HEK293 (cell line): ENCODE measurements around the gene G2E3.
A peak's percentile ranks its signal among the peaks of the same experiment; 100 is the strongest.

Experiments used
- CTCF ChIA-PET: fragments of 350-600 bp; formaldehyde crosslinking; extraction: SDS; loops from one replicate; lab custom pipeline; 2021; ENCODE audit warnings: antibody characterized with exemption; lab: Yijun Ruan, JAX
- POLR2A ChIA-PET: fragments of 300-600 bp; formaldehyde crosslinking; extraction: SDS; loops from one replicate; lab custom pipeline; 2020; ENCODE audit warnings: antibody characterized with exemption, inconsistent platforms; lab: Yijun Ruan, JAX
- H3K27ac ChIP-seq: fragments of 200-500 bp; sonication (Bioruptor generic); 2 replicates; pipeline ENCODE4 v1.5.1; 2014; ENCODE audit warnings: low read depth, low read length, control low read depth, inconsistent platforms; ENCODE audit errors: extremely low read depth
- H3K36me3 ChIP-seq, 2 experiments: fragments of 200-500 bp in 1 of 2; sonication (Bioruptor generic) in 1 of 2; 1 replicate in 1 of 2; 2 replicates in 1 of 2; pipeline ENCODE4 v1.5.1; 2014 to 2017; ENCODE audit warnings: inconsistent platforms in 2 of 2, low read length in 2 of 2; ENCODE audit not compliant: control insufficient read depth in 2 of 2, insufficient read depth in 1 of 2
- H3K4me1 ChIP-seq: fragments of 200-500 bp; sonication (Bioruptor generic); 2 replicates; pipeline ENCODE4 v1.5.1; 2014; ENCODE audit warnings: mild to moderate bottlenecking, low read length, inconsistent platforms; ENCODE audit not compliant: control insufficient read depth, insufficient read depth
- H3K4me3 ChIP-seq: 2 replicates; pipeline ENCODE4 v1.5.1; 2011; ENCODE audit warnings: low read depth, mild to moderate bottlenecking, control low read depth, low read length, moderate library complexity
- H3K9me3 ChIP-seq: fragments of 200-500 bp; sonication (Bioruptor generic); 2 replicates; pipeline ENCODE4 v1.5.1; 2014; ENCODE audit warnings: low read depth, low read length, inconsistent platforms; ENCODE audit not compliant: control insufficient read depth, insufficient read depth
- ELK4 ChIP-seq: IDR thresholded peaks from 2 replicates; pipeline ENCODE4 v1.6.1; 2011; ENCODE audit warnings: mild to moderate bottlenecking, low read depth, low read length, borderline replicate concordance
- KLF8 ChIP-seq: fragments of 450-650 bp; formaldehyde crosslinking; IDR thresholded peaks from 2 replicates; pipeline ENCODE4 v1.5.1; 2016; ENCODE audit warnings: missing biosample characterization, missing genetic modification characterization
- PRDM1 ChIP-seq: fragments of 450-650 bp; formaldehyde crosslinking; IDR thresholded peaks from 2 replicates; pipeline ENCODE4; 2016; ENCODE audit warnings: missing biosample characterization, missing genetic modification characterization
- SCRT1 ChIP-seq: fragments of 450-650 bp; formaldehyde crosslinking; IDR thresholded peaks from 2 replicates; pipeline ENCODE4 v1.5.1; 2016; ENCODE audit warnings: missing biosample characterization, missing genetic modification characterization, borderline replicate concordance
- SCRT2 ChIP-seq: fragments of 450-650 bp; formaldehyde crosslinking; IDR thresholded peaks from 2 replicates; pipeline ENCODE4 v1.5.1; 2016; ENCODE audit warnings: missing biosample characterization, missing genetic modification characterization
- TCF7L2 ChIP-seq: IDR thresholded peaks from 2 replicates; pipeline ENCODE4 v1.6.1; 2011; ENCODE audit warnings: low read depth, mild to moderate bottlenecking, inconsistent platforms, low read length, moderate library complexity, borderline replicate concordance
- ZBTB17 ChIP-seq: fragments of 450-650 bp; formaldehyde crosslinking; IDR thresholded peaks from 2 replicates; pipeline ENCODE4 v1.5.1; 2016; ENCODE audit warnings: missing biosample characterization, missing genetic modification characterization
- ZFP41 ChIP-seq: fragments of 450-650 bp; formaldehyde crosslinking; IDR thresholded peaks from 2 replicates; pipeline ENCODE4 v1.5.1; 2016; ENCODE audit warnings: missing biosample characterization, missing genetic modification characterization, borderline replicate concordance
- ZNF112 ChIP-seq: fragments of 450-650 bp; formaldehyde crosslinking; IDR thresholded peaks from 2 replicates; pipeline ENCODE4 v1.5.0; 2017; ENCODE audit warnings: missing biosample characterization, missing genetic modification characterization
- ZNF350 ChIP-seq: fragments of 450-650 bp; formaldehyde crosslinking; IDR thresholded peaks from 2 replicates; pipeline ENCODE4 v1.5.0; 2017; ENCODE audit warnings: missing biosample characterization, mild to moderate bottlenecking, missing genetic modification characterization
- ZNF394 ChIP-seq: fragments of 450-650 bp; formaldehyde crosslinking; IDR thresholded peaks from 2 replicates; pipeline ENCODE4 v1.5.1; 2016; ENCODE audit warnings: missing biosample characterization, missing genetic modification characterization, mild to moderate bottlenecking, moderate library complexity, borderline replicate concordance
- ZNF433 ChIP-seq: fragments of 450-650 bp; formaldehyde crosslinking; IDR thresholded peaks from 2 replicates; pipeline ENCODE4 v1.5.1; 2016; ENCODE audit warnings: missing biosample characterization, missing genetic modification characterization, low read depth
- ZNF488 ChIP-seq: fragments of 450-650 bp; formaldehyde crosslinking; IDR thresholded peaks from 2 replicates; pipeline ENCODE4 v1.5.1; 2016; ENCODE audit warnings: missing biosample characterization, missing genetic modification characterization
- ZNF510 ChIP-seq: fragments of 450-650 bp; formaldehyde crosslinking; IDR thresholded peaks from 2 replicates; pipeline ENCODE4 v1.5.1; 2018; ENCODE audit warnings: mild to moderate bottlenecking, missing genetic modification characterization, missing biosample characterization; ENCODE audit not compliant: insufficient replicate concordance
- ZNF529 ChIP-seq: fragments of 450-650 bp; formaldehyde crosslinking; IDR thresholded peaks from 2 replicates; pipeline ENCODE4 v1.5.1; 2017; ENCODE audit warnings: missing genetic modification characterization, missing biosample characterization; ENCODE audit not compliant: insufficient replicate concordance
- ZNF654 ChIP-seq: fragments of 450-650 bp; formaldehyde crosslinking; IDR thresholded peaks from 2 replicates; pipeline ENCODE4 v1.5.1; 2016; ENCODE audit warnings: low read depth, missing biosample characterization, missing genetic modification characterization
- ZNF660 ChIP-seq: fragments of 450-650 bp; IDR thresholded peaks from 2 replicates; pipeline ENCODE4 v1.5.1; 2018; ENCODE audit warnings: missing biosample characterization, mild to moderate bottlenecking, missing genetic modification characterization
- ZNF704 ChIP-seq: fragments of 450-650 bp; formaldehyde crosslinking; IDR thresholded peaks from 2 replicates; pipeline ENCODE4 v1.5.1; 2016; ENCODE audit warnings: missing biosample characterization, missing genetic modification characterization
- ZNF843 ChIP-seq: fragments of 450-650 bp; formaldehyde crosslinking; IDR thresholded peaks from 2 replicates; pipeline ENCODE4 v1.5.1; 2016; ENCODE audit warnings: missing biosample characterization, missing genetic modification characterization
- TF ChIP-seq, protein P1 (sequence below): fragments of 450-650 bp; formaldehyde crosslinking; IDR thresholded peaks from 2 replicates; pipeline ENCODE4 v1.5.1; 2016; ENCODE audit warnings: missing biosample characterization, missing genetic modification characterization
- TF ChIP-seq, protein P2 (sequence below): fragments of 450-650 bp; formaldehyde crosslinking; IDR thresholded peaks from 2 replicates; pipeline ENCODE4 v1.5.1; 2016; ENCODE audit warnings: missing biosample characterization, missing genetic modification characterization
- TF ChIP-seq, protein P3 (sequence below): fragments of 450-650 bp; formaldehyde crosslinking; IDR thresholded peaks from 2 replicates; pipeline ENCODE4 v1.5.1; 2016; ENCODE audit warnings: missing biosample characterization, missing genetic modification characterization

G2E3 gene

DNA sequence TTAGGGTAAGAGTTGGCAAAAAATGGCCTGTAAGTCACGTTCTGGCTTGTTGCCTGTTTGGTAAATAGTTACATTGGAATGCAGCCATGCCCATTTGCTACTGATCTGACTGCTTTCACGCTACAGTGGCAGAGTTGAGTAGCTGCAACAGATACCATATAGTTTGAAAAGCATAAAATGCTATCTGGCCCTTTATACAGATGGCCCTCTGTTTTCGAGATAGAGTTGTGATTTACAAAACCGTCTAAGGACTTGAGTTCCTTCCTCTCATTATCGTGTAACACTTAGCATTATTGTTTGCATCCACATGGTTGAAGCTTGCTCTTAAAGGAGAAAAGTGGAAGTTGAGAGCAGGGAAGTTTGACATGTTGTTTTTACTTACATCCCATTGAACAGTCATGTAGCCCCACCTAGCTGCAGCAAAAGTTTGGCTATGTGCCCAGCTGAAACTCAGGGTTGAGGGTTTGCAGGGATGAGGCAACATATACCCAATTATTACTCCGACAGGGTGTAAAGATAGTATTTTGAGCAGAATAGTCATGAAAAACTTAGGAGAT, 51.9 kb downstream of the G2E3 start (continued):
- TF ChIP-seq, protein P1, sequence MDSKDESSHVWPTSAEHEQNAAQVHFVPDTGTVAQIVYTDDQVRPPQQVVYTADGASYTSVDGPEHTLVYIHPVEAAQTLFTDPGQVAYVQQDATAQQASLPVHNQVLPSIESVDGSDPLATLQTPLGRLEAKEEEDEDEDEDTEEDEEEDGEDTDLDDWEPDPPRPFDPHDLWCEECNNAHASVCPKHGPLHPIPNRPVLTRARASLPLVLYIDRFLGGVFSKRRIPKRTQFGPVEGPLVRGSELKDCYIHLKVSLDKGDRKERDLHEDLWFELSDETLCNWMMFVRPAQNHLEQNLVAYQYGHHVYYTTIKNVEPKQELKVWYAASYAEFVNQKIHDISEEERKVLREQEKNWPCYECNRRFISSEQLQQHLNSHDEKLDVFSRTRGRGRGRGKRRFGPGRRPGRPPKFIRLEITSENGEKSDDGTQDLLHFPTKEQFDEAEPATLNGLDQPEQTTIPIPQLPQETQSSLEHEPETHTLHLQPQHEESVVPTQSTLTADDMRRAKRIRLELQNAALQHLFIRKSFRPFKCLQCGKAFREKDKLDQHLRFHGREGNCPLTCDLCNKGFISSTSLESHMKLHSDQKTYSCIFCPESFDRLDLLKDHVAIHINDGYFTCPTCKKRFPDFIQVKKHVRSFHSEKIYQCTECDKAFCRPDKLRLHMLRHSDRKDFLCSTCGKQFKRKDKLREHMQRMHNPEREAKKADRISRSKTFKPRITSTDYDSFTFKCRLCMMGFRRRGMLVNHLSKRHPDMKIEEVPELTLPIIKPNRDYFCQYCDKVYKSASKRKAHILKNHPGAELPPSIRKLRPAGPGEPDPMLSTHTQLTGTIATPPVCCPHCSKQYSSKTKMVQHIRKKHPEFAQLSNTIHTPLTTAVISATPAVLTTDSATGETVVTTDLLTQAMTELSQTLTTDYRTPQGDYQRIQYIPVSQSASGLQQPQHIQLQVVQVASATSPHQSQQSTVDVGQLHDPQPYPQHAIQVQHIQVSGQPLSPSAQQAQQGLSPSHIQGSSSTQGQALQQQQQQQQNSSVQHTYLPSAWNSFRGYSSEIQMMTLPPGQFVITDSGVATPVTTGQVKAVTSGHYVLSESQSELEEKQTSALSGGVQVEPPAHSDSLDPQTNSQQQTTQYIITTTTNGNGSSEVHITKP (tag by site-specific recombination), result peak; percentile 32
- TF ChIP-seq ZNF654 (tag by site-specific recombination) (peak; percentile 22; the same call in 1 of the 2 replicates), ZNF488 (tag by site-specific recombination) (no peak), SCRT1 (tag by site-specific recombination) (peak; percentile 70), ZBTB17 (tag by site-specific recombination) (peak; percentile 57), SCRT2 (tag by site-specific recombination) (peak; percentile 74), PRDM1 (no peak), ZNF660 (peak; percentile 52; the same call in 1 of the 2 replicates)
- TF ChIP-seq, protein P2, sequence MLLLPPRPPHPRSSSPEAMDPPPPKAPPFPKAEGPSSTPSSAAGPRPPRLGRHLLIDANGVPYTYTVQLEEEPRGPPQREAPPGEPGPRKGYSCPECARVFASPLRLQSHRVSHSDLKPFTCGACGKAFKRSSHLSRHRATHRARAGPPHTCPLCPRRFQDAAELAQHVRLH (tag by site-specific recombination), result peak; percentile 14; the same call in 1 of the 2 replicates
- TF ChIP-seq, protein P3, sequence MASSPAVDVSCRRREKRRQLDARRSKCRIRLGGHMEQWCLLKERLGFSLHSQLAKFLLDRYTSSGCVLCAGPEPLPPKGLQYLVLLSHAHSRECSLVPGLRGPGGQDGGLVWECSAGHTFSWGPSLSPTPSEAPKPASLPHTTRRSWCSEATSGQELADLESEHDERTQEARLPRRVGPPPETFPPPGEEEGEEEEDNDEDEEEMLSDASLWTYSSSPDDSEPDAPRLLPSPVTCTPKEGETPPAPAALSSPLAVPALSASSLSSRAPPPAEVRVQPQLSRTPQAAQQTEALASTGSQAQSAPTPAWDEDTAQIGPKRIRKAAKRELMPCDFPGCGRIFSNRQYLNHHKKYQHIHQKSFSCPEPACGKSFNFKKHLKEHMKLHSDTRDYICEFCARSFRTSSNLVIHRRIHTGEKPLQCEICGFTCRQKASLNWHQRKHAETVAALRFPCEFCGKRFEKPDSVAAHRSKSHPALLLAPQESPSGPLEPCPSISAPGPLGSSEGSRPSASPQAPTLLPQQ (tag by site-specific recombination), result peak; percentile 90

GRCh38 chr14:30614155-30614554, 55.2 kb downstream of the G2E3 start:
- POLR2A ChIA-PET, result no interaction called here
- Histone ChIP-seq H3K36me3 (peaks cover 44 to 48% of the 10 kb centered on the region in 2 experiments), H3K9me3 (no peaks in the 10 kb centered on the region)

More at GRCh38 chr14:30614155-30614554, 55.2 kb downstream of the G2E3 start:
- TF ChIP-seq ZFP41 (tag by site-specific recombination) (no peak), ZNF843 (no peak), ELK4 (no peak), ZNF704 (tag by site-specific recombination) (no peak), KLF8 (tag by site-specific recombination) (no peak), ZNF394 (tag by site-specific recombination) (no peak), ZNF510 (tag by site-specific recombination) (no peak), ZNF350 (tag by site-specific recombination) (no peak), ZNF529 (tag by site-specific recombination) (no peak), TCF7L2 (no peak), ZNF112 (tag by site-specific recombination) (no peak), ZNF433 (tag by site-specific recombination) (no peak)
- TF ChIP-seq, all 188 proteins: peak for 0
- no peak overlapping the region for H3K4me3 ChIP-seq
- CTCF ChIA-PET, result no interaction called here
- H3K4me1 ChIP-seq, result peaks cover 4% of the 10 kb centered on the region; the same call in 1 of the 2 replicates
- H3K27ac ChIP-seq, result no peak overlapping the region
